PFSK-1 (cell line): ENCODE measurements around the gene FAM53A.

Experiments
- FOXP2 ChIP-seq: optimal IDR thresholded peaks from 2 replicates; pipeline ENCODE3; 2011; ENCODE audit warnings: borderline replicate concordance, control low read depth, inconsistent platforms; ENCODE audit not compliant: insufficient read depth; ENCODE audit errors: extremely low read length, extremely low read depth
- POLR2AphosphoS5 ChIP-seq: IDR thresholded peaks from 2 replicates; pipeline ENCODE4 v1.6.1; 2012; ENCODE audit warnings: low read depth, mild to moderate bottlenecking, control low read depth, low read length, moderate library complexity
- TAF1 ChIP-seq: IDR thresholded peaks from 2 replicates; pipeline ENCODE4 v1.6.1; 2012; ENCODE audit warnings: low read length, control low read depth, borderline replicate concordance; ENCODE audit not compliant: insufficient read depth

DNA sequence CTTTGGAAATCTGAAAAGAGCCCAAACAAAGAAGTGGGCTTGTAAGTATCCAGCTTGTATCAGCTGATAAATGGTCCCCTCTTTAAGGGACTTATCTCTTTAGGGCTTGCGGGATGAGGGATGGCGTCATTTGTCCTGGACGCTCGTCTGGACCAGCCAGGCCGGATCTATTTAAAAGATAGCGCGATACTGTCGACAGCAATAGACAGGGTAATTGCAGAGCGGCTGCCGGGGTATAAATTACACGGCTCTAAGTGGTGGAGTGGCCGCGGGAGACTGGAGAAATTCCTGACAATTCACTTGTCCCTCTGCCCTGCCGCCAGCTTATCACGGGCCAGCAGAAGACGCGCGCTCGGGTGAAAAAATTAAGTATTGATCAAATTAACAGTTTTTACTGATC is 90.7 kb downstream of the FAM53A start:
- TF ChIP-seq POLR2AphosphoS5 (no peak), TAF1 (no peak), FOXP2 (no peak)
